NCI-H1105 (cell line): Measurements from ENCODE around the gene EOGT.

Source experiments
- DNase-seq: peaks from one replicate; lab custom pipeline; 2025; lab: John Stamatoyannopoulos, UW

Gene EOGT

GRCh38 chr3:69009559-69010410 is 3.7 kb downstream of the EOGT start:
- DNase-seq, result no peak

GRCh38 chr3:69008980-69009379 is 4.5 kb downstream of the EOGT start:
- DNase-seq, result no peak

- DNase-seq, result no peak
These were observed 7.5 kb downstream of the EOGT start for GRCh38 chr3:69005791-69006482.

GRCh38 chr3:69005071-69005790 is 8.3 kb downstream of the EOGT start:
- no peak for DNase-seq

- no peak for DNase-seq
These were observed 9.3 kb downstream of the EOGT start for GRCh38 chr3:69004138-69004537.

GRCh38 chr3:68999605-69000004 is 13.9 kb downstream of the EOGT start:
- no peak for DNase-seq

GRCh38 chr3:68999158-68999557 is 14.3 kb downstream of the EOGT start:
- DNase-seq, result no peak

- no peak for DNase-seq
These were observed 15.6 kb downstream of the EOGT start for GRCh38 chr3:68997887-68998286.

- DNase-seq, result no peak
These were observed 17.0 kb downstream of the EOGT start for GRCh38 chr3:68996356-68996995.

- DNase-seq, result no peak
These were observed 24.7 kb downstream of the EOGT start for GRCh38 chr3:68988740-68989139.

GRCh38 chr3:68987322-68987721 is 26.2 kb downstream of the EOGT start:
- DNase-seq, result no peak

- DNase-seq, result no peak
These were observed 26.8 kb downstream of the EOGT start for GRCh38 chr3:68986496-68987208.

- no peak for DNase-seq
These were observed 28.2 kb downstream of the EOGT start for GRCh38 chr3:68985146-68985790.

GRCh38 chr3:68984011-68984530 is 29.4 kb downstream of the EOGT start:
- DNase-seq, result no peak

- DNase-seq, result no peak
These were observed 35.9 kb downstream of the EOGT start for GRCh38 chr3:68977486-68978167.

- DNase-seq, result no peak
These were observed 38.8 kb downstream of the EOGT start for GRCh38 chr3:68974711-68975110.

- no peak for DNase-seq
These were observed 39.8 kb downstream of the EOGT start for GRCh38 chr3:68973639-68974038.

GRCh38 chr3:68972358-68972979 is 41.0 kb downstream of the EOGT start:
- DNase-seq, result peak; percentile 42

GRCh38 chr3:68964694-68965093 is 48.8 kb downstream of the EOGT start:
- no peak for DNase-seq

GRCh38 chr3:68963891-68964290 is 49.6 kb downstream of the EOGT start:
- DNase-seq, result no peak
